ENCODE measurements around the gene NODAL.

The NODAL gene

GRCh38 chr10:70404787-70405036, 36.8 kb downstream of the NODAL start:
- Histone ChIP-seq H3K9me3 (ENCODE audit: control insufficient read depth, insufficient read depth, low read depth, low read length) (no peaks in the 10 kb centered on the region), H3K36me3 (ENCODE audit: control insufficient read depth in 2 of 2, insufficient read depth in 1 of 2, low read length in 2 of 2) (peaks cover 0 to 5% of the 10 kb centered on the region in 2 experiments; a peak in 1 of 3 replicates), H3K4me1 (ENCODE audit: control insufficient read depth, insufficient read depth, low read length) (peaks cover 6% of the 10 kb centered on the region; the same call in 1 of the 2 replicates), H3K27ac (ENCODE audit: extremely low read depth, low read depth, low read length) (peak overlapping the region; percentile 66), H3K4me3 (ENCODE audit: low read depth, low read length) (peak overlapping the region; percentile 76)
- no peak for TF ChIP-seq ZFHX2 (tag by site-specific recombination; conservative IDR thresholded peaks at IDR 0.05)
- no peak for TF ChIP-seq ZNF792 (tag by site-specific recombination; IDR thresholded peaks at IDR 0.05)
- TF ChIP-seq CTCF (tag by site-specific recombination; IDR thresholded peaks at IDR 0.05): 0 out of 2 replicates have a peak, but pooled peaks have one; percentile 6
- TF ChIP-seq ZNF335 (tag by site-specific recombination; conservative IDR thresholded peaks at IDR 0.05): peak; percentile 76
- no peak for TF ChIP-seq ZNF629 (tag by site-specific recombination; IDR thresholded peaks at IDR 0.05)
- no peak for TF ChIP-seq ZBTB49 (tag by site-specific recombination; IDR thresholded peaks at IDR 0.05; ENCODE audit: low read depth)
- 0 out of 2 replicates have a peak, but pooled peaks have one; percentile 10 for TF ChIP-seq ZNF449 (tag by site-specific recombination; IDR thresholded peaks at IDR 0.05)
- TF ChIP-seq ZNF791 (tag by site-specific recombination; IDR thresholded peaks at IDR 0.05): no peak
- ChIA-PET CTCF (interaction anchor here (0.7 to 1.4 kb wide), 7 partner anchors 13 to 994 kb away, joined by 3 to 5 read pairs (median 3); partner anchors contain the start of gene TYSND1), POLR2A (interaction anchor here (0.6 to 4.0 kb wide), 13 partner anchors 12 to 259 kb away, joined by 3 to 20 read pairs (median 6); partner anchors contain the start of genes PPA1, SAR1A and TYSND1)

GRCh38 chr10:70404036-70404786, 37.3 kb downstream of the NODAL start, which contains the start of gene EIF4EBP2:
Gene EIF4EBP2 (plus strand): TSS chr10:70404145. CDS start chr10:70404402, 257 bp downstream.
- ChIA-PET CTCF (interaction anchor here (0.7 to 1.7 kb wide), 7 partner anchors 14 to 995 kb away, joined by 3 to 8 read pairs (median 4); partner anchors contain the start of gene TYSND1), POLR2A (interaction anchor here (0.6 to 4.0 kb wide), 22 partner anchors 10 to 809 kb away, joined by 3 to 20 read pairs (median 5); partner anchors contain the start of genes PPA1, SAR1A and TYSND1)
- peaks cover 6% of the 10 kb centered on the region; the same call in 1 of the 2 replicates for H3K4me1 ChIP-seq (ENCODE audit: control insufficient read depth, insufficient read depth, low read length)
- peak within 1 kb of the TSS; percentile 76 for H3K4me3 ChIP-seq (ENCODE audit: low read depth, low read length)
- no peaks in the 10 kb centered on the region for H3K9me3 ChIP-seq (ENCODE audit: control insufficient read depth, insufficient read depth, low read depth, low read length)
- peaks cover 0 to 5% of the 10 kb centered on the region in 2 experiments; a peak in 1 of 3 replicates for H3K36me3 ChIP-seq (ENCODE audit: control insufficient read depth in 2 of 2, insufficient read depth in 1 of 2, low read length in 2 of 2)
- peak within 1 kb of the TSS; percentile 66 for H3K27ac ChIP-seq (ENCODE audit: extremely low read depth, low read depth, low read length)
- TF ChIP-seq INSM2 (tag by site-specific recombination; IDR thresholded peaks at IDR 0.05): no peak
- no peak for TF ChIP-seq TCF7L2 (IDR thresholded peaks at IDR 0.05; ENCODE audit: borderline replicate concordance, low read depth, low read length)
- TF ChIP-seq ZSCAN18 (tag by site-specific recombination; IDR thresholded peaks at IDR 0.05): no peak
- no peak for TF ChIP-seq ZNF501 (tag by site-specific recombination; IDR thresholded peaks at IDR 0.05)
- no peak; the same call in 1 of the 2 replicates for TF ChIP-seq GLIS2 (tag by site-specific recombination; IDR thresholded peaks at IDR 0.05)
- no peak for TF ChIP-seq RBAK (tag by site-specific recombination; IDR thresholded peaks at IDR 0.05)
- TF ChIP-seq BCL11B (tag by site-specific recombination; IDR thresholded peaks at IDR 0.05; ENCODE audit: low read depth): no peak
- TF ChIP-seq ZNF626 (tag by site-specific recombination; IDR thresholded peaks at IDR 0.05): no peak
- TF ChIP-seq ZNF596 (tag by site-specific recombination; IDR thresholded peaks at IDR 0.05): no peak
- no peak for TF ChIP-seq ZNF140 (tag by site-specific recombination; IDR thresholded peaks at IDR 0.05)
- TF ChIP-seq, protein P1, sequence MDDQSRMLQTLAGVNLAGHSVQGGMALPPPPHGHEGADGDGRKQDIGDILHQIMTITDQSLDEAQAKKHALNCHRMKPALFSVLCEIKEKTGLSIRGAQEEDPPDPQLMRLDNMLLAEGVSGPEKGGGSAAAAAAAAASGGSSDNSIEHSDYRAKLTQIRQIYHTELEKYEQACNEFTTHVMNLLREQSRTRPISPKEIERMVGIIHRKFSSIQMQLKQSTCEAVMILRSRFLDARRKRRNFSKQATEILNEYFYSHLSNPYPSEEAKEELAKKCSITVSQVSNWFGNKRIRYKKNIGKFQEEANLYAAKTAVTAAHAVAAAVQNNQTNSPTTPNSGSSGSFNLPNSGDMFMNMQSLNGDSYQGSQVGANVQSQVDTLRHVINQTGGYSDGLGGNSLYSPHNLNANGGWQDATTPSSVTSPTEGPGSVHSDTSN (CRISPR knock-in tag; IDR thresholded peaks at IDR 0.05): 0 out of 2 replicates have a peak, but pooled peaks have one; percentile 52

Data from HEK293 (cell line).